ENCODE measurements around the gene EXOSC10.
"Not testable (repeated sequence)": the region's sequence is repeated elsewhere in the genome, so short reads cannot be mapped to it uniquely, and the experiment has no call there.

- TF ChIP-seq POLR2A, CTCF (IDR thresholded peaks at IDR 0.05): not testable (repeated sequence)
Measured at GRCh38 chr1:11040105-11040429, 59.6 kb downstream of the EXOSC10 start.
